ENCODE results near the gene KRTAP12-2. TPM values are rescaled to one million over a fixed set of nuclear protein-coding genes. Genes with fewer than 3 reads are reported as not detected.

KRTAP12-2 gene
- total and polyA plus RNA-seq, 10 of the 15 experiments (the other 5 are each of a cell fraction or from before 2014, with no cell fraction given) = not detected

DNA sequence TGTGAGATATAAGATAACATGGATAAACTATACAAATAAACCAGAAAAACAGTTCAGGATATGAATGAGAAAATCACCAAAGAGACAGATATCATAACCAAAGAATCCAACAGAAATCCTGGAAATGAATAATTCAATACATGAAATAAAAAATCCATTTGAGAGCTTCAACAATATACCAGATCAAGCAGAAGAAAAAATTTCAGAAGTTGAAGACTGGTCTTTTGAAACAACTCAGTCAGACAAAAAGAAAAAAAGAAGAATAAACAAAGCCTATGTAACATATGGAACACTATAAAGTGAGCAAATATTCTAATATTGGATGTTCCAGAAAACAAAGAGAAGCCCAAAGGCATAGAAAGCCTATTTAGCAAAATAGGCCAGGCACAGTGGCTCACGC is 5.2 kb upstream of the KRTAP12-2 start:
- Histone ChIP-seq H3K9ac (ENCODE audit: control insufficient read depth, insufficient read depth, low read length) (no peak overlapping the region), H2AFZ (ENCODE audit: control insufficient read depth, low read depth, low read length) (no peak overlapping the region), H3K79me2 (ENCODE audit: control insufficient read depth, insufficient read depth, low read length) (no peaks in the 10 kb centered on the region), H3K9me3 (replicated peaks; ENCODE audit: control insufficient read depth, insufficient read depth, low read length) (no peaks in the 10 kb centered on the region; the same call in 1 of the 3 replicates), H3K4me2 (ENCODE audit: control insufficient read depth, insufficient read depth) (no peak overlapping the region), H3K4me1 (ENCODE audit: control insufficient read depth, insufficient read depth, low read length) (no peaks in the 10 kb centered on the region), H3K27ac (ENCODE audit: control insufficient read depth, insufficient read depth) (no peak overlapping the region), H3K4me3 (no peak overlapping the region), H4K20me1 (ENCODE audit: control insufficient read depth, insufficient read depth) (no peaks in the 10 kb centered on the region), H3K27me3 (replicated peaks in 1 of 2; ENCODE audit: control insufficient read depth in 2 of 2, insufficient read depth in 2 of 2, low read length in 1 of 2) (no peaks in the 10 kb centered on the region), H3K36me3 (ENCODE audit: control insufficient read depth in 2 of 2, insufficient read depth in 2 of 2, low read length in 1 of 2) (no peaks in the 10 kb centered on the region)
- SMC1A ChIA-PET (ENCODE audit: uncharacterized antibody, unreplicated experiment) = no interaction called here
- WGBS (ENCODE audit: insufficient coverage, insufficient replicate concordance, low lambda C conversion rate, missing lambda C conversion rate) = 19% methylated on average over 1 of the region's 1 CpG
- DNase-seq (ENCODE audit: low read depth, low spot score) (no peak), FAIRE-seq (no peak), ATAC-seq (no peak)
- intact Hi-C loops (cut with micrococcal nuclease; ENCODE audit: unreplicated experiment) (no loop called here), in situ Hi-C loops (cut with MboI) (no loop called here)
- POLR2A ChIA-PET = no interaction called here
- RAD21 ChIA-PET (ENCODE audit: unreplicated experiment) = no interaction called here
- no TSS peak for BruUV-seq (replicated peaks)
- CTCF ChIA-PET = no interaction called here
- TF ChIP-seq MYB (IDR thresholded peaks at IDR 0.05; ENCODE audit: borderline replicate concordance, low read depth, low read length) (no peak), CBX5 (IDR thresholded peaks at IDR 0.05; ENCODE audit: low read depth) (no peak), NFXL1 (IDR thresholded peaks at IDR 0.05; ENCODE audit: borderline replicate concordance) (no peak), KDM1A (IDR thresholded peaks at IDR 0.05; ENCODE audit: borderline replicate concordance) (no peak), BACH1 (IDR thresholded peaks at IDR 0.05; ENCODE audit: borderline replicate concordance) (no peak), KAT2A (conservative IDR thresholded peaks at IDR 0.05; ENCODE audit: control insufficient read depth, low read depth, low read length) (no peak), TCF7 (IDR thresholded peaks at IDR 0.05; ENCODE audit: borderline replicate concordance) (no peak), ZBED1 (IDR thresholded peaks at IDR 0.05; ENCODE audit: borderline replicate concordance) (no peak), ETV6 (conservative IDR thresholded peaks at IDR 0.05 in 1 of 2, IDR thresholded peaks at IDR 0.05 in 1 of 2; ENCODE audit: borderline replicate concordance in 1 of 2, low read depth in 1 of 2) (no peak), SP1 (IDR thresholded peaks at IDR 0.05; ENCODE audit: low read depth, low read length) (no peak), RELA (IDR thresholded peaks at IDR 0.05; ENCODE audit: borderline replicate concordance, partially characterized antibody) (no peak)
- TF ChIP-seq, protein P1, sequence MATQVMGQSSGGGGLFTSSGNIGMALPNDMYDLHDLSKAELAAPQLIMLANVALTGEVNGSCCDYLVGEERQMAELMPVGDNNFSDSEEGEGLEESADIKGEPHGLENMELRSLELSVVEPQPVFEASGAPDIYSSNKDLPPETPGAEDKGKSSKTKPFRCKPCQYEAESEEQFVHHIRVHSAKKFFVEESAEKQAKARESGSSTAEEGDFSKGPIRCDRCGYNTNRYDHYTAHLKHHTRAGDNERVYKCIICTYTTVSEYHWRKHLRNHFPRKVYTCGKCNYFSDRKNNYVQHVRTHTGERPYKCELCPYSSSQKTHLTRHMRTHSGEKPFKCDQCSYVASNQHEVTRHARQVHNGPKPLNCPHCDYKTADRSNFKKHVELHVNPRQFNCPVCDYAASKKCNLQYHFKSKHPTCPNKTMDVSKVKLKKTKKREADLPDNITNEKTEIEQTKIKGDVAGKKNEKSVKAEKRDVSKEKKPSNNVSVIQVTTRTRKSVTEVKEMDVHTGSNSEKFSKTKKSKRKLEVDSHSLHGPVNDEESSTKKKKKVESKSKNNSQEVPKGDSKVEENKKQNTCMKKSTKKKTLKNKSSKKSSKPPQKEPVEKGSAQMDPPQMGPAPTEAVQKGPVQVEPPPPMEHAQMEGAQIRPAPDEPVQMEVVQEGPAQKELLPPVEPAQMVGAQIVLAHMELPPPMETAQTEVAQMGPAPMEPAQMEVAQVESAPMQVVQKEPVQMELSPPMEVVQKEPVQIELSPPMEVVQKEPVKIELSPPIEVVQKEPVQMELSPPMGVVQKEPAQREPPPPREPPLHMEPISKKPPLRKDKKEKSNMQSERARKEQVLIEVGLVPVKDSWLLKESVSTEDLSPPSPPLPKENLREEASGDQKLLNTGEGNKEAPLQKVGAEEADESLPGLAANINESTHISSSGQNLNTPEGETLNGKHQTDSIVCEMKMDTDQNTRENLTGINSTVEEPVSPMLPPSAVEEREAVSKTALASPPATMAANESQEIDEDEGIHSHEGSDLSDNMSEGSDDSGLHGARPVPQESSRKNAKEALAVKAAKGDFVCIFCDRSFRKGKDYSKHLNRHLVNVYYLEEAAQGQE (IDR thresholded peaks at IDR 0.05; ENCODE audit: low read depth, low read length) = no peak
- TF ChIP-seq, protein P2, sequence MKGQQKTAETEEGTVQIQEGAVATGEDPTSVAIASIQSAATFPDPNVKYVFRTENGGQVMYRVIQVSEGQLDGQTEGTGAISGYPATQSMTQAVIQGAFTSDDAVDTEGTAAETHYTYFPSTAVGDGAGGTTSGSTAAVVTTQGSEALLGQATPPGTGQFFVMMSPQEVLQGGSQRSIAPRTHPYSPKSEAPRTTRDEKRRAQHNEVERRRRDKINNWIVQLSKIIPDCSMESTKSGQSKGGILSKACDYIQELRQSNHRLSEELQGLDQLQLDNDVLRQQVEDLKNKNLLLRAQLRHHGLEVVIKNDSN (IDR thresholded peaks at IDR 0.05; ENCODE audit: borderline replicate concordance, extremely low read length, insufficient read depth, low read depth, low read length) = no peak
